ENCODE results near the gene TAF13.

- TF ChIP-seq, protein P1, sequence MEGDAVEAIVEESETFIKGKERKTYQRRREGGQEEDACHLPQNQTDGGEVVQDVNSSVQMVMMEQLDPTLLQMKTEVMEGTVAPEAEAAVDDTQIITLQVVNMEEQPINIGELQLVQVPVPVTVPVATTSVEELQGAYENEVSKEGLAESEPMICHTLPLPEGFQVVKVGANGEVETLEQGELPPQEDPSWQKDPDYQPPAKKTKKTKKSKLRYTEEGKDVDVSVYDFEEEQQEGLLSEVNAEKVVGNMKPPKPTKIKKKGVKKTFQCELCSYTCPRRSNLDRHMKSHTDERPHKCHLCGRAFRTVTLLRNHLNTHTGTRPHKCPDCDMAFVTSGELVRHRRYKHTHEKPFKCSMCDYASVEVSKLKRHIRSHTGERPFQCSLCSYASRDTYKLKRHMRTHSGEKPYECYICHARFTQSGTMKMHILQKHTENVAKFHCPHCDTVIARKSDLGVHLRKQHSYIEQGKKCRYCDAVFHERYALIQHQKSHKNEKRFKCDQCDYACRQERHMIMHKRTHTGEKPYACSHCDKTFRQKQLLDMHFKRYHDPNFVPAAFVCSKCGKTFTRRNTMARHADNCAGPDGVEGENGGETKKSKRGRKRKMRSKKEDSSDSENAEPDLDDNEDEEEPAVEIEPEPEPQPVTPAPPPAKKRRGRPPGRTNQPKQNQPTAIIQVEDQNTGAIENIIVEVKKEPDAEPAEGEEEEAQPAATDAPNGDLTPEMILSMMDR (IDR thresholded peaks at IDR 0.05; ENCODE audit: low read depth, low read length), result no peak
- TF ChIP-seq POLR2A (IDR thresholded peaks at IDR 0.05; ENCODE audit: extremely low read depth, insufficient read length), result no peak
- no peak for TF ChIP-seq MYC (IDR thresholded peaks at IDR 0.05; ENCODE audit: low read depth, low read length)
These were observed 41.4 kb downstream of the TAF13 start for GRCh38 chr1:109034382-109034781.

All from NB4 (cell line).